Measurements from ENCODE around the gene XNDC1N.
A peak's percentile ranks its signal among the peaks of the same experiment; 100 is the strongest.

Gene XNDC1N

GRCh38 chr11:71927820-71928736 lies at the start of gene XNDC1N:
Gene XNDC1N (minus strand): TSS chr11:71928594. CDS start chr11:71923353, 5,241 bp downstream.
- peak within 1 kb of the TSS; percentile 99 for H3K4me3 ChIP-seq (ENCODE audit: low read length in 2 of 2)
- H3K36me3 ChIP-seq (ENCODE audit: control insufficient read depth in 2 of 2, insufficient read depth in 2 of 2, low read length in 2 of 2) = no peaks in the 10 kb centered on the region
- H3K27me3 ChIP-seq (ENCODE audit: control insufficient read depth in 1 of 2, insufficient read depth in 2 of 2, low read length in 2 of 2) = no peaks in the 10 kb centered on the region
- peak within 1 kb of the TSS; percentile 93 for H3K27ac ChIP-seq (ENCODE audit: low read length)
- H3K9ac ChIP-seq (ENCODE audit: low read length in 2 of 2) = peak within 1 kb of the TSS; percentile 93 to 98
- H3K9me3 ChIP-seq (ENCODE audit: control insufficient read depth in 2 of 2, low read length in 2 of 2) = no peaks in the 10 kb centered on the region
- H3K4me1 ChIP-seq (ENCODE audit: control insufficient read depth, insufficient read depth, low read length) = peaks cover 19% of the 10 kb centered on the region

GRCh38 chr11:71977743-71978418 lies 49.5 kb upstream of the XNDC1N start:
- Histone ChIP-seq H3K9ac (ENCODE audit: low read length in 2 of 2) (no peak overlapping the region), H3K9me3 (ENCODE audit: control insufficient read depth in 2 of 2, low read length in 2 of 2) (no peaks in the 10 kb centered on the region), H3K36me3 (ENCODE audit: control insufficient read depth in 2 of 2, insufficient read depth in 2 of 2, low read length in 2 of 2) (no peaks in the 10 kb centered on the region), H3K27me3 (ENCODE audit: control insufficient read depth in 1 of 2, insufficient read depth in 2 of 2, low read length in 2 of 2) (no peaks in the 10 kb centered on the region), H3K4me1 (ENCODE audit: control insufficient read depth, insufficient read depth, low read length) (no peaks in the 10 kb centered on the region), H3K4me3 (ENCODE audit: low read length in 2 of 2) (no peak overlapping the region), H3K27ac (ENCODE audit: low read length) (no peak overlapping the region)

- H3K4me1 ChIP-seq (ENCODE audit: control insufficient read depth, insufficient read depth, low read length) = no peaks in the 10 kb centered on the region
- no peak overlapping the region for H3K4me3 ChIP-seq (ENCODE audit: low read length in 2 of 2)
- no peaks in the 10 kb centered on the region for H3K9me3 ChIP-seq (ENCODE audit: control insufficient read depth in 2 of 2, low read length in 2 of 2)
- H3K9ac ChIP-seq (ENCODE audit: low read length in 2 of 2) = no peak overlapping the region
- no peaks in the 10 kb centered on the region for H3K36me3 ChIP-seq (ENCODE audit: control insufficient read depth in 2 of 2, insufficient read depth in 2 of 2, low read length in 2 of 2)
- no peaks in the 10 kb centered on the region for H3K27me3 ChIP-seq (ENCODE audit: control insufficient read depth in 1 of 2, insufficient read depth in 2 of 2, low read length in 2 of 2)
- H3K27ac ChIP-seq (ENCODE audit: low read length) = no peak overlapping the region
These were observed 48.7 kb upstream of the XNDC1N start for GRCh38 chr11:71977090-71977489.

GRCh38 chr11:71976551-71976950 lies 48.2 kb upstream of the XNDC1N start:
- no peaks in the 10 kb centered on the region for H3K36me3 ChIP-seq (ENCODE audit: control insufficient read depth in 2 of 2, insufficient read depth in 2 of 2, low read length in 2 of 2)
- H3K9ac ChIP-seq (ENCODE audit: low read length in 2 of 2) = no peak overlapping the region
- H3K9me3 ChIP-seq (ENCODE audit: control insufficient read depth in 2 of 2, low read length in 2 of 2) = no peaks in the 10 kb centered on the region
- H3K4me3 ChIP-seq (ENCODE audit: low read length in 2 of 2) = no peak overlapping the region
- no peaks in the 10 kb centered on the region for H3K4me1 ChIP-seq (ENCODE audit: control insufficient read depth, insufficient read depth, low read length)
- no peaks in the 10 kb centered on the region for H3K27me3 ChIP-seq (ENCODE audit: control insufficient read depth in 1 of 2, insufficient read depth in 2 of 2, low read length in 2 of 2)
- no peak overlapping the region for H3K27ac ChIP-seq (ENCODE audit: low read length)

GRCh38 chr11:71971680-71972079 lies 43.3 kb upstream of the XNDC1N start:
- Histone ChIP-seq H3K27ac (ENCODE audit: low read length) (no peak overlapping the region), H3K27me3 (ENCODE audit: control insufficient read depth in 1 of 2, insufficient read depth in 2 of 2, low read length in 2 of 2) (no peaks in the 10 kb centered on the region), H3K9me3 (ENCODE audit: control insufficient read depth in 2 of 2, low read length in 2 of 2) (no peaks in the 10 kb centered on the region), H3K36me3 (ENCODE audit: control insufficient read depth in 2 of 2, insufficient read depth in 2 of 2, low read length in 2 of 2) (peaks cover 0 to 10% of the 10 kb centered on the region in 2 donors), H3K4me1 (ENCODE audit: control insufficient read depth, insufficient read depth, low read length) (no peaks in the 10 kb centered on the region), H3K4me3 (ENCODE audit: low read length in 2 of 2) (no peak overlapping the region), H3K9ac (ENCODE audit: low read length in 2 of 2) (no peak overlapping the region)

GRCh38 chr11:71964641-71965040 lies 36.2 kb upstream of the XNDC1N start:
- Histone ChIP-seq H3K27ac (ENCODE audit: low read length) (no peak overlapping the region), H3K27me3 (ENCODE audit: control insufficient read depth in 1 of 2, insufficient read depth in 2 of 2, low read length in 2 of 2) (no peaks in the 10 kb centered on the region), H3K9me3 (ENCODE audit: control insufficient read depth in 2 of 2, low read length in 2 of 2) (no peaks in the 10 kb centered on the region), H3K4me1 (ENCODE audit: control insufficient read depth, insufficient read depth, low read length) (no peaks in the 10 kb centered on the region), H3K9ac (ENCODE audit: low read length in 2 of 2) (no peak overlapping the region), H3K36me3 (ENCODE audit: control insufficient read depth in 2 of 2, insufficient read depth in 2 of 2, low read length in 2 of 2) (peaks cover 18% of the 10 kb centered on the region in 2 donors), H3K4me3 (ENCODE audit: low read length in 2 of 2) (no peak overlapping the region)

GRCh38 chr11:71963468-71963867 lies 35.1 kb upstream of the XNDC1N start:
- Histone ChIP-seq H3K4me1 (ENCODE audit: control insufficient read depth, insufficient read depth, low read length) (no peaks in the 10 kb centered on the region), H3K9me3 (ENCODE audit: control insufficient read depth in 2 of 2, low read length in 2 of 2) (no peaks in the 10 kb centered on the region), H3K27me3 (ENCODE audit: control insufficient read depth in 1 of 2, insufficient read depth in 2 of 2, low read length in 2 of 2) (no peaks in the 10 kb centered on the region), H3K27ac (ENCODE audit: low read length) (no peak overlapping the region), H3K4me3 (ENCODE audit: low read length in 2 of 2) (no peak overlapping the region), H3K9ac (ENCODE audit: low read length in 2 of 2) (no peak overlapping the region), H3K36me3 (ENCODE audit: control insufficient read depth in 2 of 2, insufficient read depth in 2 of 2, low read length in 2 of 2) (peaks cover 15 to 18% of the 10 kb centered on the region in 2 donors)

GRCh38 chr11:71962428-71963038 lies 34.1 kb upstream of the XNDC1N start:
- Histone ChIP-seq H3K9me3 (ENCODE audit: control insufficient read depth in 2 of 2, low read length in 2 of 2) (no peaks in the 10 kb centered on the region), H3K9ac (ENCODE audit: low read length in 2 of 2) (no peak overlapping the region), H3K27me3 (ENCODE audit: control insufficient read depth in 1 of 2, insufficient read depth in 2 of 2, low read length in 2 of 2) (no peaks in the 10 kb centered on the region), H3K27ac (ENCODE audit: low read length) (no peak overlapping the region), H3K4me3 (ENCODE audit: low read length in 2 of 2) (no peak overlapping the region), H3K36me3 (ENCODE audit: control insufficient read depth in 2 of 2, insufficient read depth in 2 of 2, low read length in 2 of 2) (peaks cover 10 to 18% of the 10 kb centered on the region in 2 donors), H3K4me1 (ENCODE audit: control insufficient read depth, insufficient read depth, low read length) (no peaks in the 10 kb centered on the region)

GRCh38 chr11:71955898-71956456 lies 27.6 kb upstream of the XNDC1N start:
- Histone ChIP-seq H3K4me3 (ENCODE audit: low read length in 2 of 2) (no peak overlapping the region), H3K36me3 (ENCODE audit: control insufficient read depth in 2 of 2, insufficient read depth in 2 of 2, low read length in 2 of 2) (peaks cover 6 to 7% of the 10 kb centered on the region in 2 donors), H3K9ac (ENCODE audit: low read length in 2 of 2) (no peak overlapping the region), H3K27ac (ENCODE audit: low read length) (no peak overlapping the region), H3K4me1 (ENCODE audit: control insufficient read depth, insufficient read depth, low read length) (no peaks in the 10 kb centered on the region), H3K27me3 (ENCODE audit: control insufficient read depth in 1 of 2, insufficient read depth in 2 of 2, low read length in 2 of 2) (no peaks in the 10 kb centered on the region), H3K9me3 (ENCODE audit: control insufficient read depth in 2 of 2, low read length in 2 of 2) (no peaks in the 10 kb centered on the region)

- Histone ChIP-seq H3K27me3 (ENCODE audit: control insufficient read depth in 1 of 2, insufficient read depth in 2 of 2, low read length in 2 of 2) (no peaks in the 10 kb centered on the region), H3K9me3 (ENCODE audit: control insufficient read depth in 2 of 2, low read length in 2 of 2) (no peaks in the 10 kb centered on the region), H3K9ac (ENCODE audit: low read length in 2 of 2) (no peak overlapping the region), H3K4me1 (ENCODE audit: control insufficient read depth, insufficient read depth, low read length) (peaks cover 12% of the 10 kb centered on the region), H3K27ac (ENCODE audit: low read length) (no peak overlapping the region), H3K4me3 (ENCODE audit: low read length in 2 of 2) (no peak overlapping the region), H3K36me3 (ENCODE audit: control insufficient read depth in 2 of 2, insufficient read depth in 2 of 2, low read length in 2 of 2) (no peaks in the 10 kb centered on the region)
These were observed 23.4 kb upstream of the XNDC1N start for GRCh38 chr11:71951741-71952310.

All from stomach smooth muscle (tissue), 2 donors.